ENCODE results near the gene OR1N2.

- TF ChIP-seq CTCF (IDR thresholded peaks at IDR 0.05; ENCODE audit: low read length) (no peak), EZH2phosphoT487 (IDR thresholded peaks at IDR 0.05; ENCODE audit: low read length) (no peak)
Observed at GRCh38 chr9:122572456-122572855, 19.5 kb downstream of the OR1N2 start.

Data from MM.1S (cell line).